CD4-positive, alpha-beta T cell treated with Interleukin-15 for 4 hours (primary cell): Measurements from ENCODE around the gene CBX5.
A peak's percentile ranks its signal among the peaks of the same experiment; 100 is the strongest.
"Not testable (repeated sequence)": the region's sequence is repeated elsewhere in the genome, so short reads cannot be mapped to it uniquely, and the experiment has no call there.

ENCODE experiments used
- DNase-seq: peaks from one replicate; pipeline ENCODE4 v3.0.0-alpha.2; 2020; ENCODE audit warnings: low spot score

CBX5 gene

DNA sequence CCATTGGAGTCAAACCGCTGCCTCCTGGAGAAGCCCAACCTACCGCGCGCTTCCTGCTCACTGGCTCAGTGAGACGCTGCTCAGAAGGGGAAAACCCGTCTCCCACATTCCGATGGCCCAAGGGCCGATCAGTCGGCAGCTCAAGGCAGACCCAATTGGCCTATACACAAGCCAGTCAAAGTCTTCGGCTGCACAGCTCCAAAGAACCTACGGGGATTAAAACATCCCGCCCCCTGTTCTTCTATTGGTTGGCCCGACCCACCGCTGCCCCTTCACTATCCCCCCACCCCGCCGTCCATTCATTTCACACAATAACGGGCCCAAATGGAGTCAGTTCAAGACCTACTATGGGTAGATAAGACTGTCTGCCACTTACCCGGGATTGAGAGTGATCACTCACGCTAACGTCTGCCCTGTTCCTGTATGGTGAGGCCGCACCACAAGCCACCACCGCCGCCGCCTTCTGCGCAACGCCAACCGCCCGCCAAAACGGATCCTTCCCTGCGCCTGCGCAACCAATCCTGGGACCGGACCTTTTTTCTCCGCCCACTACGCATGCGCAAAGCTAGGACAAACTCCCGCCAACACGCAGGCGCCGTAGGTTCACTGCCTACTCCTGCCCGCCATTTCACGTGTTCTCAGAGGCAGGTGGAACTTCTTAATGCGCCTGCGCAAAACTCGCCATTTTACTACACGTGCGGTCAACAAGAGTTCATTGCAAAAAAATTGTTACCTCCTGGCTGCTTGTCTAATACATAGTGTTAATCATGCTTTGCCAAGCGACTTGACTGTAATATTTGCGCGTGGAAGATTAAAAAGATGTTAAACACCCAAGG, at the start of gene CBX5:
CBX5 (minus strand) TSS at position 491 of the 836 bp plus-strand sequence. CDS start 22,472 bp downstream, outside the sequence.
- peak; percentile 100 for DNase-seq

DNA sequence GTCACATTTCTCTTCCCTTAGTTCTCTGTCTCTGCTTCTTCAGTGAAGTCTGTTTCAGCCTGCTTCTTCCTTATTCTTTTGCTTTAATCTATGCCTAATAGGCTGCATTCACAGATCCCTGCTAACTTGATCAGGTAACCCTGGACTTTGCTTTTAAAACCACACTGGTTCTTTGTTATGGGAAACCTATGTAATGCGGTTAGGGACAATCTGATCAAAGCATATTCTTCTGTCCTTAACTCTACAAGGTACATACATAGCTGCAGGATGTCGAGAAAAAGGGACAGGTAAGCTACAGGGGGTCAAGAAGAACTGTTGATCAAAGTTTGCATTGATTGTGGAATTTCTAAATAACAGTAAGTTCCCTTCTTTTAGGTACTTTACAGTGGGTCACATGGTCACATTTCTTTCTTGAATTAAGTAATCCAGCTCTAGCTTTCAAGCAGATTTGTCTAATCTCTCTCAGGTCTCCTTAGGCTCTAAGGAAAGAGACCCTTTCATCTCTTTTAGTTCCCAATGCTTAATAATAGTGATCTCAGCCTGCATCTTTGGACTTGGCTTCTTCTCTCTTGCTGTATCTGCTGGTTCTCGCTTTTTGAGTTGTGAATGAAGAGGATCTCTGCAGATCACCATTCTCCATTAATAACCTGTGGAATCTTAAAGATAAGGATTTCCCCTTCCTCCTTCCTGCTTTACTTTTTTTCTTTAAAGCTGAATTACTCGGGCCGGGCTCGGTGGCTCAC, 48.8 kb upstream of the CBX5 start:
- no peak for DNase-seq

DNA sequence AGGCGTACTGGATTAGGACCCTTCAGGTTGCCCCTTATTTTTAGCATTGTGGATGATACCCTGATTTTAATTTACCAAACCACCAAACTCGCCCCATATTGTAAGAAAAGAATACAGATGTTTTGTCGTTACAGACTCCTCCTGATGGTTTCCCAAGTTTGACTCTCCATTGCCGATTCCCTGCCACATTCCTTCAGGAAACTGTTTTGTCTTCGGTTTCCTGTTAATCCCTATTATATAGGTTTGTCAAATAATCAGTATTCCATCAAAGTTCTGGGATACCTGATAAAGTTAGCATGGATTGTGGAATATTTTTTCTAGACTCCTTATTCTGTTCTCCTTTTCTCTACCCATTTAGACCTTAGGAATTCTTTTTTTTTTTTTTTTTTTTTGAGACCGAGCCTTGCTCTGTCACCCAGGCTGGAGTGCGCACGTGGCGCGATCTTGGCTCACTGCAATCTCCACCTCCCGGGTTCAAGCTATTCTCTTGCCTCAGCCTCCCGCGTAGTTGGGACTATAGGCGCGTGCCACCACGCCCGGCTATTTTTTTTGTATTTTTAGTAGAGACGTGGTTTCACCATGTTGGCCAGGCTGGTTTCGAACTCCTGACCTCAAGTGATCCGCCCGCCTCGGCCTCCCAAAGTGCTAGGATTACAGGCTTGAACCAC, 45.7 kb upstream of the CBX5 start:
- not testable (repeated sequence) for DNase-seq

DNA sequence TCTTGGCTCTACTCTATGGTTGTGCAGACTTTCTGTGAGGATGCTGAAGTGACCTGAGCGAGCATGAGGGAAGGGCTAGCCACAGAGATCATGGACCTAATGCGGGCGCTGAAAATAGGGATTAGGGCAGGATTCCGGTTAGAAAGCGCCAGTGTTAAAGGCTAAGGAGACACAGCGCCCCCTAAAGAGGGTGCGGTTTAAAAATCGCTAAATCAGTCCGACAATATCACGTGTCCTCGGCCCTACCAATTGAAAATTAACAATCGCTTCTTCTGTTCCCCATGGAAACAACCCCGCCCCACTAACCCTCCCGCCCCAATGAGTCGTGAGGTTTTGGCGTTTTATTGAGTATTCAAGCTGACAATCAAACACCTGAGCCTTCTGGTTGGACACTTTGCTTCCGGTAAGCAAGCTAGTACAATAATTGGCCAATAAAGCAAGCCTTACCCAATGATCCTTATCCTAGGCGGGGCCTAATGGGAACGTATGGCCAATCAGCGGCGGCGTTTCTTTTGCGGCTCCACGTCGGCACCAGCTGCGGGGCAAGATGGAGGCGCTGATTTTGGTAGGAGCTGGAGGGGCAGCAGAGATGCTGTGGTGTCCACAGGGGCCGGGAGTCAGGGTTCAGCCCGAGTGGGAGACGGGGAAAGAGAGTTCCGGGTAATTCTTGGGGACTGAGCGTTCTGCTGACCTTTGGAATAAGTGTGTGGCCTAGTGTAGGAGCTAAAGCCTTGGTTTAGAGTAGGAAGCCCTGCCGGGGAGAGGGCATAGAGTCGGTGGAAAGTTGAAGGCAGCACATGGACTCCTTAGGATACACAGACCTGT, 44.9 kb upstream of the CBX5 start, which contains the start of gene COPZ1:
COPZ1 (plus strand) TSS at position 515 of the 825 bp plus-strand sequence; CDS start at position 548, 33 bp downstream.
- peak; percentile 98 for DNase-seq

DNA sequence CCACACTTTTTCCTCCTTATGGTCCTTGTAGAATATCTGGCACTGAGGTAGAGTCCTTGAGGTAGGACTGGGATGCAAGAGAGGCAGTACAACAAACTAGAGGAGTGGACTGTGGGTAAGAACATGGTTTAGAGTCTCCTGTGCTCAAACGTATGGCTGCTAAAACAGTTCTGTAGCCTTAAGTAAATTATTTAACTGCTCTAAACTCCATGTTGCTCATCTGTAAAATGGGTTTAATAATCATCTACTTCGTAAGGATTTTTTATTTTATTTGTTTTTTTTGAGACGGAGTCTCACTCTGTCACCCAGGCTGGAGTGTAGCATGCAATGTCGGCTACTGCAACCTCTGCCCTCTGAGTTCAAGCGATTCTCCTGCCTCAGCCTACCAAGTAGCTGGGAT, 41.4 kb upstream of the CBX5 start:
- no peak for DNase-seq

DNA sequence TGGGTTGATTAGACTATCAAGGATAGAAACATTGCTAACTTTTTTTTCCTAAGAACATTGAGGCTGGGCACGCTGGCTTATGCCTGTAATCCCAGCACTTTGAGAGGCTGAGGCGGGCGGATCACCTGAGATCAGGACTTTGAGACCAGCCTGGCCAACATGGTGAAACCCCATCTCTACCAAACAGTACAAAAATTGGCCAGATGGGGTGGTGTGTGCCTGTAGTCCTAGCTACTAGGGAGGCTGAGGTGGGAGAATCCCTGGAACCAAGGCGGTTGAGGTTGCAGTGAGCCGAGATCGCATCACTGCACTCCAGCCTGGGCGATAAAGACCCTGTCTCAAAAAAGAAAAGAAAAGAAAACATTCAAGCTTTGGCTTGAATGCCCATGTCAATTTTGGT, 32.4 kb upstream of the CBX5 start:
- DNase-seq: not testable (repeated sequence)

DNA sequence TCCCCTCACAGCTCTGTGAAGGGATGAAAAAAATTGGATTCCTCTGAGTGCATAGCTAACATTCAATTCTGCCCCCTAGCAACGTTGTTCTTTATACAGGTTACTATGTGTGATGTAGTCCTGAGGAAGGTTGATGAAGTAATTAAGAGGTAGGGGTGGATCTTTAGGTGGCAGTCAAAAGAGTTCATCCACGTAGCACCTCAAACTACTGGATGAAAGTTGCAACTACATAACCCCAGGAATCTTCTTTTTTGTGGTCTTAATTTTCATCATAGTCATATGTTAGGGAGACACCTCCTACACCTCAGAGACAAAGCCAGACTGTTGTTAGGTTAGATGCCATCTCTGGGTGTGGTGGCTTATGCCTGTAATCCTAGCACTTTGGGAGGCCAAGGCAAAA, 31.1 kb upstream of the CBX5 start:
- DNase-seq: no peak

DNA sequence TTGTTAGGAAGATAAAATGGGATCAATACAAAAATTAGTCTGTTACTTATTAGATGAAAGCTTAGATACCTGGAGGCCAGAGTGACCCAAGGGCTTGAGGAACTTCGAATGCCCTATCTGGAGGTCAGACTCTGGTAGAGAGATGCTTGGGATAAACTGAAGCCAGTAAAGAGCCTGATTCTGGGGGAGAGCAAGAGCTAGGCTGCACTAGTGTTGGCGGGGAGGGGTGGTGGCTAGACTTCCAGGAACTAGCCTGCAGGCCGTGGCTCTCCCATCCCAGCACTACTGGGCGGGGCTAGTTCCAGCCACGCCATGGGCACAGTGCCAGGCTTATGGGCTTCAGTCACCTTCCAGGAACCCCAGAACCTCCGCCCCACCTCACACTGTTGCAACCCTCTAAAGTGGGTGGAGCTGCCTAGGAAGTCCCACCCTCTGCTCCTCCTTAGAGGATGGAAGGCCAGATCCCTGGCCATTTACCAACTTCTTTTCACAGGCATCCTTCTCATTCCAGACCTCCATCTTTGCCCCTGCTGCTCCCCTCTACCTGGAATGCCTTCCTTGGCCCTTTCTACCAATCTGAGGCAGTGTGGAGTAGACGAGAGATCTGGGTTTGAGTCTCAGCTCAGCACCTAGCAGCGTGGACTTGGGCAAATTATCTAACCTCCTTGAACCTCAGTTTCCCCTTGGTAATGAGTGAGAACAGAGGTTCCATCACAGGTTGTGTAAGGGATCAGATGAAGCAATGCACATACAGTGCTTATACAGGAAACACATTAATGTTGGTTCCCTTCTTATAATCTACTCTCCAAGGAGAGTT, 27.2 kb upstream of the CBX5 start:
- DNase-seq: peak; percentile 48

DNA sequence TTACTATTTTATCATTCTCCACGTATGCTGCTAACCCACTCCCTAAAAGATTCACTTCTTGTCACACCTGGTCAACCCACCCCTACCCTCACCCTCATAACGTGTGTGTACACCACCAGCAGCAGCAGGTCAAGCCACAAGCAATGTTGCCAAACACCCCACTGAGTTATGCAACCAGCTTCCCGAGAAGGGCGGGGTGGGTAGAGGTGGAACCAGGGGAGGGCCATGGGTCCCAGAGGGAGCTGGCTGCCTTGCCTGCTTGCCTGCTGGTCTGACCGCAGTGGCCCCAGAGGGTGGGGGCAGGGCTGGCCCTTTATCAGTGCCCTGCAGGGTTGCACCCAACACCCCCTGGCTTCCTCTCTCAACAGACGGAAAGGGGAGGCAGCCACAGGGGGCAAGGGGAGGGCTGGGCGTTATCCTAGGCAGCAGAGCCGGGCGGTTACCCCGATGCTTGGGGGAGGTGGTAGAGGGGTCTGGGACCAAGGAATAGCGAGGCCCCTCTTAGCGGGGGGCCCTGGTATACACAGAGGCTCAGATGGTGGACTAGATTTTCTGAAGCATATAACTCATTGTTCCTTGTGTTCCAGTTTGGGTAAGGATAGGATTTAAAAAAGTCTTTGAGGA, 24.4 kb upstream of the CBX5 start:
- peak; percentile 18 for DNase-seq

DNA sequence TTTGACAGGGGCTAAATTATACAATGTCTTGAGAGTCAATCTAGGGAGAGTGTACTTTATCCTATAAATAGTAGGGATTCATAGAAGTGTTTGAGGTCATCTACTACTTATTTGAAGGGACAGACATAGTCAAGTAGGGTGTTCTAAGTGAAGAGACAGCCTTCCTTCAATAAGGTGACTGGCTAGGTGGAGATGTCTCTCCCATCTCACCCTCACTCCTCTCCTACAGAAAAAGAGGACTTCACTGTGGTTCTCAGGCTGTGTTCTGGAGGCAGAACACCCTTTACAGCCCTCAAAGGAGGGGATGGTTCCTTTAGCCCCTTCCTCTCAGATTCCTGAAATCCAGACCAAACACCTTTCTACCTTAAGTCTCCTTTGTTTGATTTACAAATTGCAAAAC, 23.7 kb upstream of the CBX5 start:
- DNase-seq: no peak

DNA sequence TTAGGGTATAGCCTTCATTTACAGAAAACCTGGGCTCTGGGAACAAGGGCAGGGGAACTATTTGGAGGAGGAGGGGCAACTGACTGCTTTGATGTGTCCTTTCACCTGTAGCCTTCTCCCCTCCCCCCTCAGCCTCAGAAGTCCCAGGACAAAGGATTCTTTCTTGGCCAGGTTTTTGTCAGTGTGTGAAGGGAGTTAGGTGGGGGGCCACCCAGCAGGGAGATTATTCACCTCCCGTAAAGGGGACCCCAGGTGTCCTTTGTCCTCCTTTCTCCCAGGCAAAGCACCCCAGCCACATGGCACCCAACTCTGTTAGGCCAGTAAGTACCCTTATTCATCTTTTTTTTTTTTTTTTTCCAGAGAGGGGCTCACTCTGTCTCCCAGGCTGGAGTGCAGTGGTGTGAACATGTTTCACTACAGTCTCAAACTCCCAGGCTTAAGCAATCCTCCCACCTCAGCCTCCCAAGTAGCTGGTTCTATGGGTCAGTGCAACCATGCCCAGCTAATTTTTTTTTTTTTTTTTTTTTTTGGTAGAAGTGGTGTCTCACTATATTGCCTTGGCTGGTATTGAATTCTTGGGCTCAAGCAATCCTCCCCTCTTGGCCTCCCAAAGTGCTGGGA, 21.6 kb upstream of the CBX5 start:
- no peak for DNase-seq

DNA sequence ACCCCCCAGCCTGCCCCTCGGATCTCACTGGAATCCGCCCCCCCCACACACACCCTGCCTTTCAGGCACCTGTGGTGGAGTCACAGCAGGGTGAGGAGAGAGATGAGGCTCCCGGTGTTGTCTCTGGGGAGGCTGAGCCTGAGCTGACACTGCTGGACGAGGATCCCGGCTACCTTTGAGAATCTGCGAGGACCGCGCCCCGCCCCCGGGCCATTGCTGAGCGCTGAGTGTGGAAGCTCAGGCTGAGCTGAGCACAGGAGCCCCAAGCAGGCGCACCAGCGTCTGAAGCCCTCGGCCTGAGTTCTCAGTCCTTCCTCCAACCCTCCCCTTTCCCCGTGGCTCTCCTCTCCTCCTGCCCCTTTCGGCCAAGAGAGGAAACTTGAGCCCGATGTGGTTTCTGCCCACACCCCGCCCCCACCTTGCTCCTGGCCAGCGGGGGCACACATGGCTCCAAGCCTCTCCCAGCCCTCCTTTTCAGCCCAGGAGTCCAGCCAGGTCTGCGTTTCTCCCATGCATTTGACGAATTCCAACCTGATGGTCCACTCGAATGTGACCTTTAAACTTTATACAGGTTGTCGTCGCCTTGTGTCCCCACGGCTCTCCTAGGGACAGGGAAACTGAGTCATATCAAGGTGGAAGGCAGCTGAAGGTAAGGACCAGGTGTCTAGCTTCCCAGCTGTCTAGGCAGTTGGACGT, 21.0 kb upstream of the CBX5 start, which contains the start of gene NFE2:
NFE2 (minus strand) TSS at position 284 of the 696 bp plus-strand sequence. CDS start 5,767 bp downstream, outside the sequence.
- no peak for DNase-seq

DNA sequence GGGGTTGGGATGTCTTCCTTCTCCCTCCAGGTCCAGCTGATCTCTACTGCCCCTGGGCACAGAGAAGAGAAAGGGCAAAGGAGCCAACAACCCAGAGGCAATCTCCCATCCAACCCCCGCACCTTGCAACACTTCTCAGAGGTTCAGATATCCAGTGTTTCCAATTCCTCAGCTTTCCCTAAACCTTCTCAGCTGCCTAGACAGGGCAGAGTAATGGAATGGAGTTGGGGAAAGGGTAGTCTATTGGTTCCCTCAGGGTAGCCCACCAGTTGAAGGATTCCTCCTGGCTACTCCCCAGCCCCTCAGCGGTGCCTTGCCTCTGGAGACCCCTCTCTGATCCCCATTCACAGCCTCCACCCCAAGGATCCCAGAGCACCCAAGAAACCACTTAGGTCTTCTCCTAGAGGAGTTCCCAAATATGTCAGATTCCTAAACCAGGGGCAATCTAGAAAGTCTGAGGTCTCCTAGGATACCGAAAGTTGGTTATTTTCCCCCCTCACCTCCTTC, 20.4 kb upstream of the CBX5 start:
- DNase-seq: no peak

DNA sequence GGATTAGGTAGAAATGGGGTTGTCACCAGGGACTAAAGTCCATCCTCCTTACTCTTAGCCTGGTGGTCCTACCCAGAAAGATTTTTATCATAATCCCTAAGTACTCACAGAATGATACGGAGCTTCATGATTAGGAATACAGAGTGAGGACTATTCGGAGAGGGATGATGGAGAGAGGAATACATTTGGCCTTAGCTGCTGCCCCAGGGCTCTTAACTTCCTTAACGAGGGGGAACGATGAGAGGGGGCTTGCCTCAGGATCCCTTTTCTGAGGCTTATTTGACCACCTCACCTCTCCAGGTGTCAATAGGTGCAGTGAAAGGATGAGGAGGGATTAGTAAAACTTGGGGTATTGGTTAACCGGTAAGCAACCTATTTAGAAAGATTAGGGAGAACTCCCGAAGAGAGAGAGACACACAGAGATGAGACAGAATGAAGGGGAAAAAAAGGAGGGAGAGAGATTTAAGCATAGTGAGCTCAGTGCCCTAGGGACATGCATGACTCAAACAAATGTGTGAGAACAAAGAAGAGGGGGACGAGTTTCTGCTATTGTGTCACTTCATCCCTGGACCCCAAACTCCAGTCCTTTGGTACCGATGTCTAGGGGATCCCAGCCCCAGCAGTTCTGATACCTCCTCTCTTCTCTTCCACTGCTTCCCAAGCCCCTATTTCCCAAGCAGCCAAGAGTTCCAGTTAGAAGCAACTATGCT, 19.7 kb upstream of the CBX5 start:
- no peak for DNase-seq

DNA sequence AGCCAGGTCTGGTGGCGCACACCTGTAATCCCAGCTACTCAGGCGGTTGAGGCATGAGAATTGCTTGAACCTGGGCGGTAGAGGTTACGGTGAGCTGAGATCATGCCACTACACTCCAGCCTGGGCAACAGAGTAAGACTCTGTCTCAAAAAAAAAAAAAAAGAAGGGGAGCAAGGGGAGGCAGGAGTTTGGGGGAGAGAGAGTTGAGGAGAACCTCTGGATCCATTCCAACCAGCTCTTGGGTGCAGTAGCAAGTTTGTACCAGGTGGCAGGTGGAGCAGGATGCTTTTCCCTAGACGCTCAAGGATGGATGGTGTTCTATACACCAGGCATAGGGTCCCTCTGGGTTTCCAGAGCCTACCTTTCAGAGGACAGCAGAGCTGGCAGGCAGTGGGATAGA, 19.0 kb upstream of the CBX5 start:
- DNase-seq: no peak

DNA sequence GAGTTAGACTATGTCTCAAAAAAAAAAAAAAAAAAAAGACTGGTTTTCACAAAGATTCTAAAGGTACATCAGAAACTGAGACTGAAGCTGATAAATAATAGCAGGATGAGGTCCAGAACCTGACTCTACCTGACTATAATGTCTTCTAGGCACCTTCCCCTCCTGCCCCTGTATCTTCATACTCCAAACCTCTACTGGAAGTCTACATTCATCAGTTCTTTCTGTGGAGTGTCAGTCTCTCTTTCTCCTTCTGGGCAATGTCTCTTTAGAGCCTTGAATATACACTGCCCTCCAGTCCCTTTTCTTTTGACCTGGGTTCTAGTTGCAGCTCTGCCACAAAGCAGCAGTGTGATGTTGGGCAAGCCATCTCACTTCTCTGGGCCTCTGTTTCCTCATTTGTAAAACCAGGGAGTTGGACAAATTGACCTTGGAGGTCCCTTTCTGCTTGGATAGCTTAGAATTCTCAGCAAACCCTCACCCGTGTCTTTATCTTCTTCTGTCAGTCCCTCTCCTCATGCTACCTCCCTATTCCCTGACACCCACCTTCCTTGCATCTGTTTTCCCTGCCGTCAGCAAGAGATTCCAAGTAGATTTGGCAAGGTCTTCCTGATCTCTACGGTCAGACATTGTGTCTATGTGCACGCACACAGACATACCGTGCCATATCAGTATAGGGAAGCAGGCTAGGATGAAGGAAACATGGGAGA, 16.6 kb upstream of the CBX5 start:
- no peak for DNase-seq

DNA sequence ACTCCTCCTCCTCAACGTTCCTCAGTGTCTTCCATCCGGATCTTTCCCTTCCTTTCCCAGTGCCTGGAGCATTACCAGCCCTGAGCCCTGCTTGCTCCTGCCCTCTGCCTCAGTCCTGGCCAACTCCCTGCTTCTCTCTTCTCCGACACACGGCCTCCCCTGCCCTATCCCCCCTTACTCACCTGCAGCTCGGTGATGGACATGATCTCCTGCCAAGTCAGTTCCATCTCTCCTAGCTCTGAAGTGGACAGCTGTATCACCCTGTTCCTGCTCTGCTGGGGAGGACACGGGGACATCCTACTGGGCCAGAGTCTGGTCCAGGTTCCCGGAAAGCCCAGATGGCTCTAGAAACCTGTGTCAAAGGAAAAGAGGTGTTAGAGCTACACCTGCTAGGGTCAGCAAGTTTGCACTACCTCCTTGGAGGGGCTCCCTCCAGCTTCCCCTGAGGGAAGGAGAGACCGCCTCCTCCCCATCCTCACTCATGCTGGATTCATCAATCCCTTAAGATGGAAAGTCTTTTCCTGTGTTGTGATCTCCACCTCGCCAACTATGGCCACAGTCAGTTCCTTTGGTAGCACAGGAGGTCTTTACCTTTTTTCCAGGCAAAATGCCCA, 15.1 kb upstream of the CBX5 start:
- no peak for DNase-seq
